LNCaP clone FGC (cell line): ENCODE measurements around the gene DAPK1.
A peak's percentile ranks its signal among the peaks of the same experiment; 100 is the strongest.

ENCODE experiments used
- DNase-seq: peaks from one replicate; pipeline ENCODE4 v3.0.0-alpha.2; 2011; ENCODE audit warnings: low read depth
- H3K4me3 ChIP-seq: 2 replicates; pipeline ENCODE4 v1.5.1; 2011; ENCODE audit warnings: mild to moderate bottlenecking, low read depth, low read length, control low read depth
- TF ChIP-seq, protein P1 (sequence below): IDR thresholded peaks from 2 replicates; pipeline ENCODE4 v1.5.1; 2012; ENCODE audit warnings: mild to moderate bottlenecking; ENCODE audit not compliant: control insufficient read depth, insufficient read depth; ENCODE audit errors: extremely low read depth

Gene DAPK1

DNA sequence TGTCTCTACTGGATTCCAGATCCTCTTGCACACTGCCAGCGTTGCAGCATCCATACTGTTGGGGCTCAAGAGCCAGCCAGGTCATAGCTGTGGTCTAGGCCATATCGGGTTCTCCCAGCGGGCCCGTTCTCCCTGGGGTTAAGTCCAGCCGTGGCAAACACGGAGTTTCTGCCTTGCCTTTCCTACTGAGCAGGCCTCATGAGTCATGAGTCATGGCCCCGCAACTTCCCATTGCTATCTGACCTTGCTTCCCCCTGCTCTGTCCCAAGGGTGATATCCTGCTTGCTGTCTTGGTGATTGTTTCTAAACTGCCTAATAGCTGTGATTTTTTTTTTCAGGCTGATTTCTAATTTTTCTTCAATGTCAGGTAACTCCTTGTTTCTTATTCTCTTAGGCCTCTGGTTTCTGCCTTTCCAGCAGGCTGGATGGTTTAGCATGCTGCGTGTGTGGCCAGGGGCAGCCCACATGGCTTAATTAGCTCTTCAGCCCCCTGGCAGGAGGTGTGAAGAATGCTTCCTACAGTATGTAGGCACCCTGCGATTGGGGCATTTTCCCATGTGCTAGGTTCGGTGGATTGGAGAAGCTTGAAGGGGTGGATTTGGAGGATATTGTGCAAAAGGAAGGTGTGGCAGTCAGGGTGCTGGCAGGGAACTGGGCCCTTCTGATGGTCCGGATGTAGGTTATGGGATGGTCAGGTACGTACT, 18.7 kb downstream of the DAPK1 start:
- TF ChIP-seq, protein P1, sequence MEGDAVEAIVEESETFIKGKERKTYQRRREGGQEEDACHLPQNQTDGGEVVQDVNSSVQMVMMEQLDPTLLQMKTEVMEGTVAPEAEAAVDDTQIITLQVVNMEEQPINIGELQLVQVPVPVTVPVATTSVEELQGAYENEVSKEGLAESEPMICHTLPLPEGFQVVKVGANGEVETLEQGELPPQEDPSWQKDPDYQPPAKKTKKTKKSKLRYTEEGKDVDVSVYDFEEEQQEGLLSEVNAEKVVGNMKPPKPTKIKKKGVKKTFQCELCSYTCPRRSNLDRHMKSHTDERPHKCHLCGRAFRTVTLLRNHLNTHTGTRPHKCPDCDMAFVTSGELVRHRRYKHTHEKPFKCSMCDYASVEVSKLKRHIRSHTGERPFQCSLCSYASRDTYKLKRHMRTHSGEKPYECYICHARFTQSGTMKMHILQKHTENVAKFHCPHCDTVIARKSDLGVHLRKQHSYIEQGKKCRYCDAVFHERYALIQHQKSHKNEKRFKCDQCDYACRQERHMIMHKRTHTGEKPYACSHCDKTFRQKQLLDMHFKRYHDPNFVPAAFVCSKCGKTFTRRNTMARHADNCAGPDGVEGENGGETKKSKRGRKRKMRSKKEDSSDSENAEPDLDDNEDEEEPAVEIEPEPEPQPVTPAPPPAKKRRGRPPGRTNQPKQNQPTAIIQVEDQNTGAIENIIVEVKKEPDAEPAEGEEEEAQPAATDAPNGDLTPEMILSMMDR: no peak
- DNase-seq: no peak
- H3K4me3 ChIP-seq: no peak overlapping the region

DNA sequence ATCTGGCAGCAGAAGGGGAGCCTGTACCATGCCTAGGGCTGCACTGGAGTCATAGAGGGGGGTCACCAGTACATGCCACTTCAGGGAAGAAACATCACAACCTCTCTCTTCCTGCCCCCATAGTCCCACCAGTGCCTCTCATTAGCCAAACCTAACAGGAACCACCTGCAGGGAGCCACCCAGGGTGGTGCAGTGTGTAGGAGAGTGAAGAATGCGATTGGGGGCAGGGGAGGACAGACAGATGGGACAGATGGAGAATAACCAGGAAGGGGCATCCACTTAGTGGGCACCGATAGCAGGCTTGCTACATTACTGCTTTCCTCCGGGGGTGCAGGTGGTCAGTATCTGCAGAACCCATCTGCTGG, 19.2 kb downstream of the DAPK1 start:
- no peak overlapping the region for H3K4me3 ChIP-seq
- no peak for DNase-seq
- TF ChIP-seq, protein P1: no peak

DNA sequence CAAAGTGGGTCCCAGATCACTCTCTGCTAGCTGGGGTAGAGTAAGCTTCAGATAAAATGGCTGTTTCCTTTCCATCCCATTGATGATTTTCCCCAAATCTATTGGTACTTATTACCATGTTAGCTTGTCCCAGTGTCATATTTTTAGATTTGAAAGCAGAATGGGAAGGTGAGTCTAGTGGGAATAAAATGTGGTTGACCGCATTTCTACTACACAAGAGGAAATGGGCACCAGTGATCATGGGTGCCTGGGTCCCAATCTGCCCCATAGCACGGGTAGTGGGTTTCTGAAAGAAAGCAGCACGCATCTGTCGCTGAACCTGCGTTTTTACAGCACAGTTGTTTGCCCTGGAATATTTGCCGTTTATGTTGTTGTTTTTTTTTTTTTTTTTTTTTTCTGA, 20.1 kb downstream of the DAPK1 start:
- H3K4me3 ChIP-seq: no peak overlapping the region
- no peak for DNase-seq
- TF ChIP-seq, protein P1: no peak

DNA sequence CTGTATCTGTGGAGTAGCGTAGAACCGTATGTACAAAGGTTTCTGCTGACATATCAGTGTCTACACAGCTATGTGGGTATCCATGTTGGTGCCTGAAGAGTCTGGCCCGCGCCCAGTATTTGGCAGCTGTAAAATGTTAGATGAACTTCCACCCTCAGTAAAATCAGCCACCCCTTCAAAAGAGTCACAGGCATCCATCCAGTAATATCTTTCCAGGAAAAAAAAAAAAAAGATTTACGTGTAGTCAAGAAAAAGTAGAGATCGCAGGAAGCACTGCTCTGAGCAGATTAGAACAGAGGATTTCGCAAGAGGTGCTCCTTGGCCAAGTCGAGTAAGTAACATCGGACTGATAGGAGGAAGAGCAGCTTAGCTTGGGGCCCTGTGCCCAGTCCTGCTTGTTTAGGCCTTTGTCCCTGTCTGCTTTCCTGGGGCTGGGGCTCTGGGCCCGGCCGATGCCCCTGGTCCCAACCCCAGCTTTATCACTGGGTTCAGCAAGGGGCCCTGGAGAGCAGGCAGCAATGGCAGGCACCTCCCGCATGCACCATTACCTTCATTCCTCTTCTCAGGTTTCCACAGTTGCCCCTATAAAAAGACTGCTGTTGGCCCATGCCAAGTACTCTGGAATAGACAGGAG, 21.2 kb downstream of the DAPK1 start:
- peak; percentile 48 for DNase-seq
- H3K4me3 ChIP-seq: no peak overlapping the region
- TF ChIP-seq, protein P1: no peak

- DNase-seq: no peak
- H3K4me3 ChIP-seq: no peak overlapping the region
- TF ChIP-seq, protein P1: no peak
Observed at GRCh38 chr9:87519461-87519860, 21.8 kb downstream of the DAPK1 start.

- no peak overlapping the region for H3K4me3 ChIP-seq
- no peak for DNase-seq
- TF ChIP-seq, protein P1: no peak
Observed at GRCh38 chr9:87520172-87520683, 22.6 kb downstream of the DAPK1 start.
